Esophagus squamous epithelium (tissue), 5 donors: Measurements from ENCODE around the gene CD93. TPM values are rescaled to one million over a fixed set of nuclear protein-coding genes. Genes with fewer than 3 reads are reported as not detected.

ENCODE experiments used
- DNase-seq: peaks from one replicate; lab custom pipeline; 2025; lab: John Stamatoyannopoulos, UW
- H3K27ac ChIP-seq, 4 donors: fragments of 200-600 bp; sonication (generic); one replicate each; pipeline ENCODE4 v1.5.1; 2016 to 2019; ENCODE audit warnings: mild to moderate bottlenecking in 1 of 4
- H3K27me3 ChIP-seq, 4 donors: fragments of 200-600 bp; sonication (generic); 1 replicate in 3 of 4; 2 replicates in 1 of 4; pipeline versions ENCODE4 v1.5.1 to v1.6.0; 2017 to 2021; ENCODE audit warnings: antibody characterized with exemption in 1 of 4
- H3K36me3 ChIP-seq, 3 donors: fragments of 200-600 bp; sonication (generic); one replicate each; pipeline ENCODE4 v1.5.1; 2016 to 2019
- H3K4me1 ChIP-seq, 3 donors: fragments of 200-600 bp; sonication (generic); one replicate each; pipeline ENCODE4 v1.5.1; 2017 to 2019
- H3K4me3 ChIP-seq, 4 donors: fragments of 200-600 bp; sonication (generic); 1 replicate in 3 of 4; 2 replicates in 1 of 4; pipeline ENCODE4 v1.5.1; 2016 to 2019; ENCODE audit warnings: mild to moderate bottlenecking in 2 of 4, moderate library complexity in 1 of 4
- H3K9me3 ChIP-seq, 3 donors: fragments of 200-600 bp; sonication (generic); one replicate each; pipeline ENCODE4 v1.5.1; 2016 to 2019
- CTCF ChIP-seq, 6 experiments: fragments of 450-650 bp in 4 of 6; fragments of 200-600 bp in 2 of 6; sonication (generic) in 2 of 6; IDR thresholded peaks; one replicate each; pipeline ENCODE4 v1.5.1; 2016 to 2019; ENCODE audit warnings: antibody characterized with exemption in 6 of 6, mild to moderate bottlenecking in 4 of 6, moderate library complexity in 4 of 6
- POLR2A ChIP-seq, 4 donors: fragments of 450-650 bp; IDR thresholded peaks; one replicate each; pipeline ENCODE4 v1.6.1; 2017; ENCODE audit warnings: antibody characterized with exemption in 4 of 4, mild to moderate bottlenecking in 4 of 4, moderate library complexity in 3 of 4
- WGBS, 2 donors: methylation state at CpG; one replicate each; pipeline ENCODE4 v1.1.5; 2018; 5-methylcytosine and 5-hydroxymethylcytosine counted together
- intact Hi-C: fragments of 100-400 bp; cut with DNase I; formaldehyde crosslinking; loops from one replicate; pipeline ENCODE4 v1.15.0; 2022
- total RNA-seq, 4 donors: library from RNA; depleted of rRNA; stranded (reverse); fragments of >200 nt; gene quantifications; one replicate each; pipeline ENCODE4 v1.1.0, GENCODE V29; 2016
- donor health status: DM: yes; HTN: yes; CAD: no.

The CD93 gene
- total RNA-seq, 4 donors from 2014 or later, result 4.5 to 22.9 (median 14.6) TPM

GRCh38 chr20:23035731-23036130 is 50.4 kb downstream of the CD93 start:
- no peaks in the 10 kb centered on the region for H3K36me3 ChIP-seq
- peaks cover 0 to 89% (median 10%) of the 10 kb centered on the region in 4 donors for H3K27me3 ChIP-seq
- TF ChIP-seq POLR2A (IDR thresholded peaks at IDR 0.05) (no peak), CTCF (IDR thresholded peaks at IDR 0.05) (no peak)
- H3K27ac ChIP-seq, result no peak overlapping the region
- peak overlapping the region in 2 of 4 donors; percentile 36 to 52 for H3K4me3 ChIP-seq
- H3K9me3 ChIP-seq, result no peaks in the 10 kb centered on the region
- DNase-seq, result no peak
- peaks cover 0 to 9% (median 0%) of the 10 kb centered on the region in 3 donors for H3K4me1 ChIP-seq
- intact Hi-C loops, result loop anchor here (10.0 kb wide), 1 partner anchor 309 kb away; no protein-coding TSS in a partner anchor
- WGBS, 2 donors, result 92 to 96% methylated on average over 30 to 31 of the region's 41 CpGs

GRCh38 chr20:23034721-23035671 is 51.1 kb downstream of the CD93 start, which contains the start of gene SSTR4:
Gene SSTR4, plus strand, starts transcription at chr20:23035312. Its CDS starts 172 bp downstream, at chr20:23035484.
- TF ChIP-seq CTCF (IDR thresholded peaks at IDR 0.05) (no peak), POLR2A (IDR thresholded peaks at IDR 0.05) (no peak)
- Histone ChIP-seq H3K4me3 (peak within 1 kb of the TSS; percentile 1 to 52 (median 22)), H3K36me3 (no peaks in the 10 kb centered on the region), H3K27me3 (peaks cover 0 to 82% (median 10%) of the 10 kb centered on the region in 4 donors), H3K9me3 (no peaks in the 10 kb centered on the region), H3K27ac (no peak within 1 kb of the TSS), H3K4me1 (peaks cover 0 to 9% (median 0%) of the 10 kb centered on the region in 3 donors)
- 36 to 84% methylated on average over 7 to 25 of the region's 83 CpGs for WGBS, 2 donors
- intact Hi-C loops, result loop anchor here (10.0 kb wide), 1 partner anchor 310 kb away; no protein-coding TSS in a partner anchor
- DNase-seq, result no peak

GRCh38 chr20:23033918-23034317 is 52.2 kb downstream of the CD93 start:
- Histone ChIP-seq H3K9me3 (no peaks in the 10 kb centered on the region), H3K27me3 (peaks cover 0 to 71% (median 10%) of the 10 kb centered on the region in 4 donors), H3K27ac (no peak overlapping the region), H3K4me1 (peaks cover 0 to 10% (median 0%) of the 10 kb centered on the region in 3 donors), H3K4me3 (no peak overlapping the region), H3K36me3 (no peaks in the 10 kb centered on the region)
- TF ChIP-seq CTCF (IDR thresholded peaks at IDR 0.05) (no peak), POLR2A (IDR thresholded peaks at IDR 0.05) (no peak)
- WGBS, 2 donors, result 50 to 100% methylated on average over 1 of the region's 4 CpGs
- intact Hi-C loops, result loop anchor here (10.0 kb wide), 1 partner anchor 311 kb away; no protein-coding TSS in a partner anchor
- no peak for DNase-seq

- WGBS, 2 donors, result 55 to 70% methylated on average over 3 to 4 of the region's 5 CpGs
- Histone ChIP-seq H3K36me3 (no peaks in the 10 kb centered on the region), H3K27ac (no peak overlapping the region), H3K9me3 (no peaks in the 10 kb centered on the region), H3K27me3 (peaks cover 0 to 59% (median 10%) of the 10 kb centered on the region in 4 donors), H3K4me3 (no peak overlapping the region), H3K4me1 (peaks cover 0 to 13% (median 0%) of the 10 kb centered on the region in 3 donors)
- TF ChIP-seq CTCF (IDR thresholded peaks at IDR 0.05) (no peak), POLR2A (IDR thresholded peaks at IDR 0.05) (no peak)
- intact Hi-C loops, result loop anchor here (10.0 kb wide), 1 partner anchor 312 kb away; no protein-coding TSS in a partner anchor
- DNase-seq, result no peak
These were observed 53.4 kb downstream of the CD93 start for GRCh38 chr20:23032750-23033078.
